Common myeloid progenitor, CD34-positive (primary cell): ENCODE measurements around the gene DNAH17.
A peak's percentile ranks its signal among the peaks of the same experiment; 100 is the strongest.

Experiments
- CTCF ChIA-PET: fragments of 350-600 bp; sonication (Branson Sonifier 250); formaldehyde crosslinking; loops from one replicate; lab custom pipeline; 2021; ENCODE audit warnings: antibody characterized with exemption; lab: Charles Lee
- POLR2A ChIA-PET: fragments of 350-600 bp; sonication (Branson Sonifier 250); formaldehyde crosslinking; loops from one replicate; lab custom pipeline; 2021; ENCODE audit warnings: antibody characterized with exemption; lab: Charles Lee
- DNase-seq, 3 donors: peaks; one replicate each; pipeline versions ENCODE4 v3.0.0 to v3.0.0-alpha.2; 2013
- H3K27ac ChIP-seq, 2 experiments: 1 replicate in 1 of 2; 2 replicates in 1 of 2; pipeline ENCODE4 v1.7.0; 2013; ENCODE audit warnings: inconsistent platforms in 2 of 2, low read length in 2 of 2, mild to moderate bottlenecking in 2 of 2, low read depth in 1 of 2, moderate library complexity in 1 of 2; ENCODE audit not compliant: severe bottlenecking in 2 of 2, insufficient read depth in 1 of 2, poor library complexity in 1 of 2
- H3K27me3 ChIP-seq, 5 experiments: replicated peaks in 2 of 5; 1 replicate in 3 of 5; 2 replicates in 2 of 5; pipeline versions ENCODE4 v1.6.1 to v1.7.0; 2013; ENCODE audit warnings: low read length in 4 of 5, mild to moderate bottlenecking in 2 of 5, moderate library complexity in 2 of 5, inconsistent platforms in 1 of 5; ENCODE audit not compliant: insufficient read depth in 5 of 5, control insufficient read depth in 4 of 5
- H3K36me3 ChIP-seq, 4 experiments: 1 replicate in 2 of 4; 2 replicates in 2 of 4; pipeline versions ENCODE4 v1.6.1 to v1.7.0; 2013; ENCODE audit warnings: low read length in 3 of 4, control low read depth in 1 of 4, mild to moderate bottlenecking in 1 of 4; ENCODE audit not compliant: control insufficient read depth in 4 of 4, insufficient read depth in 4 of 4
- H3K4me1 ChIP-seq, 4 experiments: 1 replicate in 3 of 4; 2 replicates in 1 of 4; pipeline versions ENCODE4 v1.6.1 to v1.7.1; 2013; ENCODE audit warnings: low read length in 3 of 4, mild to moderate bottlenecking in 3 of 4, control low read depth in 1 of 4, inconsistent platforms in 1 of 4, moderate library complexity in 1 of 4; ENCODE audit not compliant: control insufficient read depth in 4 of 4, insufficient read depth in 4 of 4; ENCODE audit errors: control extremely low read depth in 1 of 4
- H3K4me3 ChIP-seq, 7 experiments: 1 replicate in 4 of 7; 2 replicates in 3 of 7; pipeline versions ENCODE4 v1.5.1 to v1.7.0; 2013; ENCODE audit warnings: mild to moderate bottlenecking in 7 of 7, low read length in 6 of 7, moderate library complexity in 6 of 7, inconsistent platforms in 2 of 7, low read depth in 2 of 7, control low read depth in 1 of 7; ENCODE audit not compliant: insufficient read depth in 4 of 7, control insufficient read depth in 1 of 7; ENCODE audit errors: extremely low read depth in 1 of 7
- H3K9me3 ChIP-seq, 5 experiments: 1 replicate in 4 of 5; 2 replicates in 1 of 5; pipeline versions ENCODE4 v1.6.1 to v1.7.1; 2013; ENCODE audit warnings: low read length in 4 of 5, mild to moderate bottlenecking in 2 of 5, inconsistent platforms in 1 of 5, low read depth in 1 of 5, moderate library complexity in 1 of 5; ENCODE audit not compliant: control insufficient read depth in 4 of 5, insufficient read depth in 2 of 5; ENCODE audit errors: control extremely low read depth in 1 of 5
- WGBS: methylation state at CpG from one replicate; pipeline ENCODE4 v1.1.5; 2013; ENCODE audit not compliant: insufficient coverage; 5-methylcytosine and 5-hydroxymethylcytosine counted together

DNAH17 gene

GRCh38 chr17:78486946-78487680 is 90.1 kb downstream of the DNAH17 start:
- ChIA-PET CTCF (interaction anchor here (1.1 to 1.5 kb wide), 2 partner anchors 14 to 221 kb away, joined by 3 read pairs; no protein-coding TSS in a partner anchor), POLR2A (no interaction called here)
- Histone ChIP-seq H3K36me3 (no peaks in the 10 kb centered on the region), H3K27ac (no peak overlapping the region), H3K4me3 (no peak overlapping the region), H3K9me3 (no peaks in the 10 kb centered on the region), H3K27me3 (peaks cover 0 to 5% (median 0%) of the 10 kb centered on the region in 5 experiments), H3K4me1 (peaks cover 0 to 12% (median 6%) of the 10 kb centered on the region in 4 experiments)
- 84% methylated on average over 7 of the region's 13 CpGs for WGBS
- no peak for DNase-seq

GRCh38 chr17:78486228-78486802 is 90.9 kb downstream of the DNAH17 start:
- H3K27ac ChIP-seq = no peak overlapping the region
- ChIA-PET CTCF (interaction anchor here (1.1 to 1.5 kb wide), 2 partner anchors 15 to 221 kb away, joined by 3 read pairs; no protein-coding TSS in a partner anchor), POLR2A (no interaction called here)
- 97% methylated on average over 24 of the region's 24 CpGs for WGBS
- peaks cover 0 to 5% (median 0%) of the 10 kb centered on the region in 5 experiments for H3K27me3 ChIP-seq
- peaks cover 0 to 12% (median 6%) of the 10 kb centered on the region in 4 experiments for H3K4me1 ChIP-seq
- H3K36me3 ChIP-seq = no peaks in the 10 kb centered on the region
- H3K4me3 ChIP-seq = no peak overlapping the region
- no peak for DNase-seq
- H3K9me3 ChIP-seq = no peaks in the 10 kb centered on the region

GRCh38 chr17:78485290-78486168 is 91.7 kb downstream of the DNAH17 start:
- POLR2A ChIA-PET = no interaction called here
- peaks cover 0 to 12% (median 6%) of the 10 kb centered on the region in 4 experiments for H3K4me1 ChIP-seq
- peak overlapping the region in 2 of 7 experiments; percentile 38 to 75 for H3K4me3 ChIP-seq
- 95% methylated on average over 27 of the region's 32 CpGs for WGBS
- H3K27ac ChIP-seq = no peak overlapping the region
- CTCF ChIA-PET = no interaction called here
- DNase-seq = no peak
- H3K9me3 ChIP-seq = no peaks in the 10 kb centered on the region
- no peaks in the 10 kb centered on the region for H3K36me3 ChIP-seq
- H3K27me3 ChIP-seq = peaks cover 0 to 5% (median 0%) of the 10 kb centered on the region in 5 experiments

- ChIA-PET POLR2A (no interaction called here), CTCF (no interaction called here)
- H3K27ac ChIP-seq = no peak overlapping the region
- H3K36me3 ChIP-seq = no peaks in the 10 kb centered on the region
- DNase-seq = peak; percentile 25 to 67 (median 58)
- no peaks in the 10 kb centered on the region for H3K9me3 ChIP-seq
- H3K27me3 ChIP-seq = peaks cover 0 to 5% (median 0%) of the 10 kb centered on the region in 5 experiments
- H3K4me1 ChIP-seq = peaks cover 0 to 12% (median 6%) of the 10 kb centered on the region in 4 experiments
- 4% methylated on average over 29 of the region's 43 CpGs for WGBS
- H3K4me3 ChIP-seq = peak overlapping the region in 6 of 7 experiments; percentile 16 to 76 (median 50)
These were observed 92.6 kb downstream of the DNAH17 start for GRCh38 chr17:78484271-78485246.

- Histone ChIP-seq H3K27me3 (peaks cover 0 to 7% (median 0%) of the 10 kb centered on the region in 5 experiments), H3K27ac (no peak overlapping the region), H3K9me3 (no peaks in the 10 kb centered on the region), H3K4me1 (peaks cover 0 to 4% (median 2%) of the 10 kb centered on the region in 4 experiments), H3K4me3 (no peak overlapping the region), H3K36me3 (no peaks in the 10 kb centered on the region)
- DNase-seq = no peak
- CTCF ChIA-PET = no interaction called here
- WGBS = 100% methylated on average over 5 of the region's 11 CpGs
- POLR2A ChIA-PET = no interaction called here
These were observed 97.8 kb downstream of the DNAH17 start for GRCh38 chr17:78479369-78479768.

GRCh38 chr17:78478757-78479297 is 98.4 kb downstream of the DNAH17 start:
- 100% methylated on average over 5 of the region's 6 CpGs for WGBS
- ChIA-PET POLR2A (interaction anchor here (0.5 kb wide), 1 partner anchor 1789 kb away, joined by 4 read pairs; no protein-coding TSS in a partner anchor), CTCF (no interaction called here)
- Histone ChIP-seq H3K36me3 (no peaks in the 10 kb centered on the region), H3K27me3 (peaks cover 0 to 5% (median 0%) of the 10 kb centered on the region in 5 experiments), H3K27ac (no peak overlapping the region), H3K4me1 (no peaks in the 10 kb centered on the region), H3K9me3 (no peaks in the 10 kb centered on the region), H3K4me3 (no peak overlapping the region)
- DNase-seq = no peak
